HG02870 (cell line): ENCODE results near the gene ELF4.

Source experiments
- ATAC-seq: cut with Tn5 transposase; IDR thresholded peaks from one replicate; pipeline ENCODE4 v1.9.1; 2021; ENCODE audit warnings: mild to moderate bottlenecking, moderate library complexity; ENCODE audit not compliant: unreplicated experiment

ELF4 gene

GRCh38 chrX:130110379-130111219 is at the start of gene ELF4:
Gene ELF4, minus strand, starts transcription at chrX:130110497. Its CDS starts 29,167 bp downstream, at chrX:130081330.
- ATAC-seq = no peak

- no peak for ATAC-seq
These were observed 49.5 kb upstream of the ELF4 start for GRCh38 chrX:130159776-130160175.

- no peak for ATAC-seq
These were observed 48.0 kb upstream of the ELF4 start for GRCh38 chrX:130158311-130158710.

GRCh38 chrX:130155564-130155963 is 45.3 kb upstream of the ELF4 start:
- ATAC-seq = no peak

GRCh38 chrX:130147631-130148030 is 37.3 kb upstream of the ELF4 start:
- ATAC-seq = no peak

- no peak for ATAC-seq
These were observed 34.8 kb upstream of the ELF4 start for GRCh38 chrX:130145123-130145522.

- ATAC-seq = no peak
These were observed 34.2 kb upstream of the ELF4 start for GRCh38 chrX:130144509-130144908.

GRCh38 chrX:130139474-130140201 is 29.3 kb upstream of the ELF4 start:
- ATAC-seq = no peak

- no peak for ATAC-seq
These were observed 26.7 kb upstream of the ELF4 start for GRCh38 chrX:130136961-130137360.

- ATAC-seq = no peak
These were observed 26.2 kb upstream of the ELF4 start for GRCh38 chrX:130136496-130136895.

- ATAC-seq = no peak
These were observed 20.7 kb upstream of the ELF4 start for GRCh38 chrX:130130990-130131389.

GRCh38 chrX:130125091-130125874 is 15.0 kb upstream of the ELF4 start:
- ATAC-seq = no peak

- no peak for ATAC-seq
These were observed 14.3 kb upstream of the ELF4 start for GRCh38 chrX:130124577-130124976.

GRCh38 chrX:130121505-130121800 is 11.2 kb upstream of the ELF4 start:
- ATAC-seq = no peak

- ATAC-seq = peak; percentile 74
These were observed 10.6 kb upstream of the ELF4 start for GRCh38 chrX:130120746-130121504.

- peak; percentile 23 for ATAC-seq
These were observed 10.0 kb upstream of the ELF4 start for GRCh38 chrX:130120321-130120731.

- ATAC-seq = no peak
These were observed 9.1 kb upstream of the ELF4 start for GRCh38 chrX:130119312-130119898.

GRCh38 chrX:130118441-130119311 is 8.4 kb upstream of the ELF4 start:
- ATAC-seq = no peak

- no peak for ATAC-seq
These were observed 6.9 kb upstream of the ELF4 start for GRCh38 chrX:130117166-130117565.
